A172 (cell line): Measurements from ENCODE around the gene UST. TPM values are rescaled to one million over a fixed set of nuclear protein-coding genes. Genes with fewer than 3 reads are reported as not detected.
"Not testable (repeated sequence)": the region's sequence is repeated elsewhere in the genome, so short reads cannot be mapped to it uniquely, and the experiment has no call there.

ENCODE experiments used
- DNase-seq: peaks from one replicate; pipeline ENCODE4 v3.0.0-alpha.2; 2015; ENCODE audit warnings: low spot score
- total RNA-seq: library from RNA; depleted of rRNA; stranded (reverse); fragments of >200 nt; shearing (Covaris generic); gene quantifications from 2 replicates; pipeline ENCODE4 v1.2.3, GENCODE V29; 2014

Gene UST
- total RNA-seq, 1 experiment from 2014 or later, result 2.6 TPM

DNA sequence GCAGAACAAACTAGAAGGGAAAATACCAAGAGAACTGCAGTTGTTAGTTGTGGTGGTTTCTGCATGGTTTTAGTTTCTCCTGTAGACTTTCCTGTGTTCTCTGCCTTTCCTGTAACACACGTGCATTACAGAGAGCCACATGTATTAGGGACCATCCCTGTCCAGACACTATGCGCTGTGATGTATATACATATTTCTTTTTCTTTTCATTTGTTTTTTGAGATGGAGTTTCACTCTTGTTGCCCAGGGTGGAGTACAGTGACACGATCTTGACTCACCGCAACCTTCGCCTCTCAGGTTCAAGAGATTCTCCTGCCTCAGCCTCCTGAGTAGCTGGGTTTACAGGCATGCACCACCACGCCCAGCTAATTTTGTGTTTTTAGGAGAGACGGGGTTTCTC, 292.2 kb downstream of the UST start:
- DNase-seq, result not testable (repeated sequence)

DNA sequence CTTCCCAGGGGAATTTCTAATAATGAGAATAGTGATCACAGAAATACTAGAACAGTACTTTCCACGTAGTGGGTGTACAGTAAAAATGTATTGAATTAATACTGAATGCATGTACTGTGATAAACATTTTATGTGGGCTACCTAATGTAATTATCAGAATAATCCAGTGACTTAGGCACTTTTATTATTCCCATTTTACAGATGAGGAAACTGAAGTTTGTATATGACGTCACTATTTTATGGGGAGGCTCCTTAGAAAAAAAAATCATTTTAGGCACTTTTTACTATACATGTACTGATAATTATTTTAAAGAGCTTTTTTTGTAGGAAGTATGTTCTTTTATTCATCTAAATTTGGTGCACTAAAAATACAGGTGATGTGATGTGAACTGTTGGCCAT, 295.1 kb downstream of the UST start:
- no peak for DNase-seq

GRCh38 chr6:149043476-149044130, 296.8 kb downstream of the UST start:
- DNase-seq, result no peak

GRCh38 chr6:149044528-149044927, 297.7 kb downstream of the UST start:
- no peak for DNase-seq

DNA sequence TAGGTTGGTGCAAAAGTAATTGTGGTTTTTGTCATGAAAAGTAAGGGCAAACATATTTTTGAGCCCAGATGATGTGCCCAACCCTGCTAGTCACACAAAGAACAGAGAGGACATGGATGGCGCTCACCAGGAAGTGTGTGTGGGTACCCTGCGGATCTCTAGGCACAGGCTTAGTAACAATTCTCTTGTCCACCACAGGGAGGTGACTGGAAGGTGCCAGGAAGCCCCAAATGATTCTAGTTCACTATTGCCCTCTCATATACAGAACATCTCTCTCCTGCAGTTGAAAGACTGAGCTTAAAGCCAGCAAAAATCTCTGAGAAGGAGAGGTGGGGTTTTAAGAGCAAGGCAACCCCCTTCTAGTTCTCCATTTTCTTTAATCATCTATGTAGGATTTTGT, 298.6 kb downstream of the UST start:
- DNase-seq, result no peak

GRCh38 chr6:149046164-149046821, 299.5 kb downstream of the UST start:
- no peak for DNase-seq

DNA sequence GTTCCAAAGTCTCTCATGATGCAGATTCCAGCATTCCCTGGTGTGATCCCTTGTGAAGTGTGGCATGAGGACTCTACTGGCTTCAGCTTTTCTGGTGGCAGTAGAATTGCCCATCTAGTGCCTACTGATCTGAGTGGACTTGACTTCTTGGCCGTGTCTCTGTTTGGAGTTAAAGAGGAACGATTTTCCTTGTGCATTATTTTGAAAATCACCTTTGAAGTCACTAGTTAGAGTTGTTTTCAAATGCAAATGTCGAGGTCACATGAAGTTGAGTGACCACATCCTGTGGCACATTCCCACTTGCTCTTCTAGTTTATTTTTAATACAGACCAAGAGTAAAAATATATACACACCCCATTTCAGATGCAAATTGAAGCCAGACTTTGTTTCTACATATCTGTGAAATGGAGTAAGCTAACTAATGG, 300.0 kb downstream of the UST start:
- no peak for DNase-seq

- DNase-seq, result peak; percentile 49
Observed at GRCh38 chr6:149049230-149049629, 302.4 kb downstream of the UST start.

- no peak for DNase-seq
Observed at GRCh38 chr6:149050160-149050559, 303.3 kb downstream of the UST start.

DNA sequence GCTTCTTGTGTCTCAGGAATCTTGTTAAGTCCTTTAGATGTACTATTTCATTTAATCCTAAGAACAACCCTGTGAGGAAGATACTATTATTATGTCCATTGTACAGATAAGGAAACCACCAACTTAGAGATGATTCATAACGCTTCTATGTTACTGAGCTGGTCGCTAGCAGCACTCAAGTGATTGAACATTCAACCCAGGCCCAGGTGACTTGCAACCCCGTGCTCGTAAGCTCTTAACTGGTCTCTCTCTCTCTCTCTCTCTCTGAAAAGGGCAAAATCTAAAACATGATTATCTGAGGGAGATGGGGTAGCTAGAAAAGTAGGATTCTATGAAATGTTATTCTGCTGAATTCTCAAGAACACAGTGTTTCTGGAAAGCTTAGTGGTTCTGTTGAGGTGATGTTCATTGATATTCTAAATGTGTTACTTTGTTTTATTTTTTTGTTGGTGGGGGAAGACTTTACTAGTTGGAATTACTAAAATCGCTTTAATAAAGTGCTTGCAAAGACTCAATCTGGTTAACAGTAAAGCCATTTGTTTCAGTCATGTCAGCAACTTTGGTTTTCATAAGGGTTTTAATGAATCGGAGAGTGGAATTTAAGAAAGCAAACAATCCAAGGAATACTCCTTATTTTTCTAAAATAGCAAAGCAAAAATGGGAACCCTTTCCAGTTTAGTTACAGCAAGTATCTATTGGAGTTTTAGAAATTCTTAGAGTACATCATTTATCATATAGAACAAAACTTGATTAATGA, 305.7 kb downstream of the UST start:
- DNase-seq, result no peak

DNA sequence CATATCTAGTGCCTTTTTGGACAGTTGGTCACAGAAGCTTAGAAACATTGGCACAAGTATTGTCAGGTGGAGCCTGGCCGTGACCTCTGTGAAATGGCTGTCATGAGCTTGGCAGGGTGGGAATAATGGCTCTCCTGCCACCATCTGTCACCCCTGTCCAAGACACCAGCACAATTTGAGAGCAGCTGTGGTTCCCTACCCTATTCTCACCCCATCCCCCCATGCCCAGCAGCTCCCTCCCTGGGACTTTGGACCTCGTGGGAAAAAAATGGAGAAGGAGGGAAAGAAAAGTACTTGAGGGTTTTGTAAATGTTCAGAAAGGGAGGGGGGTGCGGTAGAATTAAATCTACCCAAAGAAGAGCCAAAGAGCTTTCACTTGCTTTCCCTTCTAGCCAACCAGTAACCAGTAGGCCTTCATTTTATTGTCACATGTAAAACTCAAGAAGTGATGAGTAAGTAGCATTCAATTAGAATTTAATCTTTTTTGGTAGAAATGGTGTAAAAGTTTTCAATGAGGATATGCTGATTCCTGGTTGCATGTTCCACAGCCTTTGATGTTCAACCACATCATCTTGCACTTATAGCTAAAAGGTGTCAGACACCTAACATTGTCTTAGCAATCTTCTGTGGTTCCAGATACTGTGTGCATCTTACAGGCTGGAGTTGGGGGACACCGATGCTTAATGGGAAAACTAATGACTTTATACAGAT, 307.2 kb downstream of the UST start:
- DNase-seq, result no peak

GRCh38 chr6:149054559-149055194, 307.8 kb downstream of the UST start:
- no peak for DNase-seq

- DNase-seq, result no peak
Observed at GRCh38 chr6:149055195-149055899, 308.5 kb downstream of the UST start.

DNA sequence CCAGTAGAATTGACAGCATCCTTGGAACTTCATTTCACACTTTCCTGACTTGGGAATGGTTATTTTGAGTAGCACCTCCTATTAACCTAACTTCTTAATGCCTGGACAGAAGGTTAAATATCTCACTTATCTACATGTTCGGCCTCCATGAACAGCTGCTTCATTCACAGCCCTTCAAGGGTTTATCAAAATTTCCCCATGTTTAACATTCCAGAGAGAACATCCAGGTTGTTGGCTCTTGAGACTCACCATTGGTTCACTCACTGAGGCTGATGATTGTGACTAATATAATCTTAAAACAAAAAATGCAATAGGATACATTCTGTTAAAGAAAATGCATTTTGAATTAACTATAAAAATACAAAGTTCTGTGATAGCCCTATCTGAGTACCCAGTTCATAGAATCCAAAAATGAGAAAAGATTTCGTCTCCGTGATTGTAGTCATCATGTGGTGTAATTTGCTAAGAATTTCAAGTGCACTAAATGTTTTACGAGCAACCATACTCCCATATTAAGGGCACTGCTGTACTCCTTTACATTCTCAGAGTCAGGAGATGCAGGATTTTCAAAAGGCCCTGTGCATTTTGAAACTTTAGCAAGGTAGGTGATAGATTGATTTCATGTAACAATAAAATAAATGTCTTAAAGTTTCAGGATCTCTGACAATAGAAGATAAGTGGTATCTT, 310.1 kb downstream of the UST start:
- no peak for DNase-seq

DNA sequence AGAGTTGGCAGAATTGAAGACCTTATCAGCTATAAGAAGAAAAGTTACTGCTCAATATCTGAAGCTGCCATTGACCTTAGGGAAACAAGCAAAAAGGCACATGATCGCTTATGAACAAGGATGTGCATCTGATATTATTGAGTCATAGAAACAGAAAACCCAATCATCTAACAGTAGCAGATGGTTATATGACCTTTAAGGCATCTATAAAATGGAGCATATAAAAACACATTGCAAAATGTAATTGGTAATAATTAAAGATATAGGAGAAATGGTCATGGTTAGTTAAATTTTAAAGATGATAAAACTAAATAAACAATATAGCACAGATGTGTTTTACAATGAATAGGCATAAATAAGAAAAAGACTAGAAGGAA, 310.6 kb downstream of the UST start:
- DNase-seq, result no peak

DNA sequence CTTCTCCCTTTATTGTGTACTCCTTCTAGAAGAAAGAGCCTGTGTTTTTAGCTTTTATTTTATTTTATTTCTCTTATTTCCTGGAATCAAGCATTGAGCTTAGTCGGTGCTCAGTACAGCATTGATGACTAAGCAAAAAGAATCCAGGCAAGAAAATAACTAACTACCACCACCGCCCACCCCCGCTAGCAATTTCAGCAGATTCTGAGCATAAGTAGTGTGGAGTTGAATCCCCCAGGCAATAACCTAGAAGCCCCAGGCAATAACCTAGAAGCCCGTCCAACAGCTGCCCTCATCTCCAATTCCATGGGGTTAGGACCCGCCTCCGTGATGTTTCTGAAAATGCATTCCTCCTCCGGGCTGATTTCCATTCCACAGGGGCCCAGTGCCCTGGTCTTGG, 312.7 kb downstream of the UST start:
- no peak for DNase-seq

GRCh38 chr6:149060300-149060984, 313.6 kb downstream of the UST start:
- no peak for DNase-seq

DNA sequence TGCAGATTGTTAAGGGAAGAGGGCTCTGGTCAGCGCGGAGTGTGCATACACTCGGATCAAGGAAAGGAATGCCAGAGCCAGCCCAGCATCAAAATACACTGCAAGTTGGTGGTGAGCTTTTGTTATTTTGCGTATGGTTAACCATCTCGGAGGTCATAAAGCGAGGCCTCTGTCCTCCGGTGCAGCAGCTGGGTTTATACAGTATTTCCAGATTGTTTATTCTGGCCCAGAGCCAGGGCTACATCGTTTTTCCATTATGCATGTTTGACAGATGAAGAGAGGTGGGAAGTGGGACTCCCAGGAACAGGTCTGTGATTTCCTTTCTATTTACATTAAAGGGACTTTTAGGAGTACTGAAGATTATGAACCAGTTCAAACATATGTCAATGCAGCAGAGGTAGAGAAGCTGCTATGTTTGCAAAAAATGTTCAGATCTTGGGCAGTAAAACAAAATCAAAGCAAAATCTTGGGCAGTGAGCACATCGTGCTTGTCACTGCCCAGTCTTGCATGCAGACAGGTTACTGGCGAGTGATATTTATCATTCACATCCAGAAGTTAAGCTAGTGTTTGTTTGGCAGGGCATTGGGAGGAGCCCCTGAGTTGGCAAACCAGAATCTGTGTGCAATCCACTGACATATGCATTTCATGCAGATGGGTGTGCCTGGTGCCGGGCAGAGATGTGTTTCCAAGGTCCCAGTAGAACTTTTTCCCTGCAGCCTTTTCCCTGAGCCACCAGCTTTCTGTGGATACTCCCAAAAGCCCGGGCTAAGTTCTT, 314.3 kb downstream of the UST start:
- DNase-seq, result no peak

DNA sequence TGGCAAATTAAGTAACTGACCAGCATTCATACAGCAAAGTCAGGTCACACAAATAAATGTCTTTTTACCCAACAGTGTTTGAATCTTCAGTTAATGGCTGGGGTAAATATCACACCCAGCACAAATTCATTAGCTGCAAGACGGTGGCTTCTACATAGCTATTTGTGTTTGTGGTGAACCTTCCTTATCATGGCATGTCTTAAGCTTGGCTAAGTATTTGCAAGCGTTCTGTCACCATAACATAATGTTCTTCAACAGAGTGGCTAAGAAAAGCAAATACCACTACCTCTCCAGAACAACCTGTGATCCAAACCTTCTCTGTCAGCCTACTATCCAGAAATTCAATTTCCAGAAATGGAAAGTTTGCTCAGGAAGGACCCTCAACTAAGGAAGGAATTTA, 315.1 kb downstream of the UST start:
- no peak for DNase-seq
